Embryonic facial prominence (tissue), 1 donor: ENCODE data around the gene KNTC1.
"Not testable (repeated sequence)": the region's sequence is repeated elsewhere in the genome, so short reads cannot be mapped to it uniquely, and the experiment has no call there.

Source experiments
- DNase-seq: peaks from one replicate; pipeline ENCODE4 v3.0.0-alpha.2; 2016; ENCODE audit errors: extremely low spot score

The KNTC1 gene

DNA sequence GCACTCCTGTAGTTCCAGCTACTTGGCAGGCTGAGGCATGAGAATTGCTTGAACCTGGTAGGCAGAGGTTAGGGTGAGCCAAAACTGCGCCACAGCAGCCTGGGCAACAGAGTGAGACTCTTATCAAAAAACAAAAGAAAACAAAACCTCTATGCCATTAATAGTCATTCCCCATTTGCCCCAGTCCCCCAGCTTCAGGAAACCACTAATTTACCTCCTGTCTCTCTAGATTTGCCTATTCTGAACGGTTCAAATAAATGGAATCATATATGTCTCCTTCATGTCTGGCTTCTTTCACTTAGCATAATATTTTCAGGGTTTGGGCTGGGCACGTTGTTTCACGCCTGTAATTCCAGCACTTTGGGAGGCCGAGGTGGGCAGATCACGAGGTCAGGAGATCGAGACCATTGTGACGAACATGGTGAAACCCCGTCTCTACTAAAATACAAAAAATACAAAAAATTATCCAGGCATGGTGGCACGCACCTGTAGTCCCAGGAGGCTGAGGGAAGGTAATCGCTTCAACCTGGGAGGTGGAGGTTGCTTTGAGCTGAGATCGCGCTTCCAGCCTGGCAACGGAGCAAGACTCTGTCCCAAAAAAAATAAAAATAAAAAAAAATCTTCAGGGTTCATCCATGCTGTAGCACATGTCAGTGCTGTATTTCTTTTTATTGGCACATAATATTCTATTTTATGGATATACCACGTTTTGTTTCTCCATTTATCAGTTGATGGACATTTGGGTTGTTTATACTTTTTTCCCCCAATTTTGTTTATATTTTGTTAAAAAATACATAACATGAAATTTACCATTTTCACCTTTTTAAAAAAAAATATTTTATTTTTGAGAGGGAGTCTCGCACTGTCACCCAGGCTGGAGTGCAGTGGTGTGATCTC lies 31.9 kb downstream of the KNTC1 start:
- no peak for DNase-seq

DNA sequence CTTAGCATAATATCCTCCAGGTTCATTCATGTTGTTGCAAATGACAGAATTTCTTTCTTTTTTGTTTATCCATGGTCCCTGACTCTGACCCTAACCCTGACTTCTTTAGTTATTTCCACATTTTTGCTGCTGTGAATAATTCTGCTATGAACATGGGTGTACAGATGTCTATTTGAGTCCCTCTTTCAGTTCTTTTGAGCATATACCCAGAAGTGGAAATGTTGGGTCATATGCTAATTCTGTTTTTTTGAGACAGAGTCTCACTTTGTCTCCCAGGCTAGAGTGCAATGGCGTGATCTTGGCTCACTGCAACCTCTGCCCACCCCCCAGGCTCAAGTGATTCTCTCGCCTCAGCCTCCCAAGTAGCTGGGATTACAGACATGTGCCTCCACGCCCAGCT lies 33.1 kb downstream of the KNTC1 start:
- no peak for DNase-seq

DNA sequence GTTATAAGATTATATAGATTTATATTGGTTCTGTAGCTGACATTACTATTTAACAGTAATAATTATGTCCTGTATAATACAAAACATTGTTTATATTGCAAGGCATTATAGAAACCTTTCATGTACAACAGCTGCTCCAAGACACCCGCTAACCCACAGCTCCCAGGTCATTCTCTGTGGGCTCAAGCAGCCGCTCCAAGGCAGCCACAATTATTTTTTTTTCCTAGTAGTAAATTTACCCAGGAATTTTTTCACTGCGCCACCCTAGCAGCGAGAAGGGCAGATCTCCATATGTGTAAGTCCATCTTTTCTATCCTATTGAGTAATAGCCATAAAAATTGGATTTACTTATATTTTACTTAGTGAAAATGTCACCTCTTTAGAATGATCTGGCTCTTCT lies 36.3 kb downstream of the KNTC1 start:
- no peak for DNase-seq

DNA sequence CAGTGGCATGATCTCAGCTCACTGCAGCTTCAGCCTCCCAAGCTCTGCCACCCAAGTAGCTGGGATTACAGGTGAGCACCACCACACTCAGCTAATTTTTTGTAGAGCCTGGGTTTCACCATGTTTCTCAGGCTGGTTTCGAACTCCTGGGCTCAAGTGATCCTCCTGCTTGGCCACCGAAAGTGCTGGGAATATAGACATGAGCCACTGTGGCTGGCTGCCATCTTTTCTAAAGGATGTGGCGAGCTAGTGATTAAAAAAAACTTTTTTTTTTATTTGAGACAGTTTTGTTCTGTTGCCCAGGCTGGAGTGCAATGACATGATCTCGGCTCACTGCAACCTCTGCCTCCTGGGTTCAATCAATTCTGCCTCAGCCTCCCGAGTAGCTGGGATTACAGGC lies 39.8 kb downstream of the KNTC1 start:
- not testable (repeated sequence) for DNase-seq

DNA sequence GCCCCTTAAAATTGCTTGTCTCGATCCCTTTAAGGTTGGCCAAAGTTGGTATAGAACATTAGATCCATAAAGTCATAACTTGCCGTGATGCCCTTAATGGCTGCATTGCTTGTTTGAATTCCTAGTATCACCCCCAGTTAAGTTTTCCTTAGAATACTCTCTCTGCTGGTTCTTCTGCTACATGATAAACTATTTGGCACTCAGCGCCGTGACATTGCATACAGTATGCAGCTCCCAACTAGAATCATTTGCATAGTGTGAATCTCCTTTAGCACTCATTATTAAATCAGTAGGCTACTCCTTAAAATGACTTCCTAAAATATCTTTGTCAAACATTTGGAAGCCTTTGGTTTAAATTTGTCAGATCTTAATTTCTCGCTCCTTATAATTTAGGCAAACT lies 42.2 kb downstream of the KNTC1 start:
- no peak for DNase-seq

DNA sequence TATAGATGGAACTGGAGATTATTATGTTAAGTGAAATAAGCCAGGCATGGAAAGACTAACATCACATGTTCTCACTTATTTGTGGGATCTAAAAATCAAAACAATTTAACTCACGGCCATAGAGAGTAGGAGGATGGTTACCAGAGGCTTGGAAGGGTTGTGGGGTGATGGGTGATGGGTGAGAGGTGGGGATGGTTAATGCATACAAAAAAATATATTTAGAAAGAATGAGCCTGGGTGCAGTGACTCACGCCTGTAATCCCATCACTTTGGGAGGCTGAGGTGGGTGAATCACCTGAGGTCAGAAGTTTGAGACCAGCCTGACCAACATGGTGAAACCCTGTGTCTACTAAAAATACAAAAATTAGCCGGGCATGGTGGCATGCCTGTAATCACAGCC lies 43.0 kb downstream of the KNTC1 start:
- not testable (repeated sequence) for DNase-seq

DNA sequence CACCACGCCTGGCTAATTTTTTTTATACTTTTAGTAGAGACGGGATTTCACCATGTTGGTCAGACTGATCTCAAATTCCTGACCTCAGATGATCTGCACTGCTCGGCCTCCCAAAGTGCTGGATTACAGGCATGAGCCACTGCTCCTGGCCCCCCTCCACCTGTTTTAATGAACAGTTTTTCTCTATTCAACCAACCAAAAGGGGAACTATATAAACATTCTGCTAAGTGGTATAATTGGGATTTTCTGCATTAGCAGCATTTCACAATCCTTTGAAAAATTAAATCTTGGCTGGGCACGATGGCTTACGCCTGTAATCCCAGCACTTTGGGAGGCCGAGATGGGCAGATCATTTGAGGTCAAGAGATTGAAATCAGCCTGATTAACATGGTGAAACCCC lies 44.8 kb downstream of the KNTC1 start:
- no peak for DNase-seq

DNA sequence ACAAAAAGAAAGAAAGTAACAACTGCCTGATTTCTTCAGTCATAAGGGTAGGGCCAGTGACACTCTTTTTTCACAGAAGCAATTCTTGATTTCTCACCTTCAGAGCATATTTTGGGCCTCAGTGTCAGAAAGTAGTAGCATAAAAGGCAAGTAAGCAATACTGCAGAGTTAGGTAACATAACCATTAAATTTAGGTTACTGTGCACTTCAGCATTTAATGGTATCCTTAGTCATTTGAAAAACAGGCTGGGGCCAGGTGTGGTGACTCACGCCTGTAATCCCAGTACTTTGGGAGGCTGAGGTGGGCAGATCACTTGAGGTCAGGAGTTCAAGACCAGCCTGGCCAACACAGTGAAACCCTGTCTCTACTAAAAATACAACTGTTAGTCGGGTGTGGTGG lies 56.2 kb downstream of the KNTC1 start:
- not testable (repeated sequence) for DNase-seq

DNA sequence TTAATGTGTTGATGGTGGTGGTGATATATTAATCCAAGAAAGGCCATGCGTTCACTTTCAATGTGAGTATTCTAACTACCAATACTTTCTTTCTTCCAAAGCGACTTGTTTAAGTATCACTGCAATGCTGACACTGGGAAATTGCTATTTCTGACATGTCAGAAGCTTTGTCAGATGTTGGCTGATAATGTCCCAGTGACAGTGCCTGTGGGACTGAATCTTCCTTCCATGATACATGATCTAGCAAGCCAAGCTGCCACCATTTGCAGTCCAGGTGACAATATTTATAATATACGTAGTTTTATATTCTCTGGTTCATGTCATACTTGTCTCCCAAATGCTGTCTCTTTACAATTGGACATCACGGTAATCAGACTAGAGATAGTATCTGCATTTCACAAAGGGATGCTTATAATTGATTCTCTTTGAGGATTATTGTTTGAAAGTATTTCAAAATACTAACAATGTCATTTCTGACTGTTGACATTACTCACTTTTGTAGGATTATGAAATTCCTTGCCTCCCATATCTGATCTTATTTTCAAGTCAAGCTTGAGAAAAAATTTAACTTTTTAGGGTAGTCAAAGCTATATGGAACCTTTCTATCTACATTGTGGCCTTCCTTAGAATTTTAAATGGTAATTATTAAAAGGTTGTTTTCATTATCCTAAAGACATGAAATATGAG lies 57.3 kb downstream of the KNTC1 start:
- DNase-seq = no peak

DNA sequence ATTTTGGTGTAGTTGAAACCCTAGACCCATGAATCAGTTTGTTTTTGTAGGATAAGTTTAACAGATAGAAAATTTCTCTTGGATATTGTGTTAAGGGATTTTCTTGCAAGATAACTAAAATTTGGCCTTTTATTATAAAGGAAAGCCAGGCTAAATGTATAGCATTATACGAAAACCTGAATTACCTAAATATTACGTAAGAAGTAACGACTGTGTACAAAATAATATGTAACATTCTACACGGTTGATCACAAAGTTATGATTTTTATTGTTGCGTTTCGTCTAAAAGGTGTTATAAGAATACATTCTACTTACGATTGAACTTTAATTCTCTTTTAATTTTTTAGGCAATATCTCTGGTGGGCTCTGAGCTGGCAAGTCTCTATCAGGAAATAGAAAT lies 63.9 kb downstream of the KNTC1 start:
- no peak for DNase-seq

DNA sequence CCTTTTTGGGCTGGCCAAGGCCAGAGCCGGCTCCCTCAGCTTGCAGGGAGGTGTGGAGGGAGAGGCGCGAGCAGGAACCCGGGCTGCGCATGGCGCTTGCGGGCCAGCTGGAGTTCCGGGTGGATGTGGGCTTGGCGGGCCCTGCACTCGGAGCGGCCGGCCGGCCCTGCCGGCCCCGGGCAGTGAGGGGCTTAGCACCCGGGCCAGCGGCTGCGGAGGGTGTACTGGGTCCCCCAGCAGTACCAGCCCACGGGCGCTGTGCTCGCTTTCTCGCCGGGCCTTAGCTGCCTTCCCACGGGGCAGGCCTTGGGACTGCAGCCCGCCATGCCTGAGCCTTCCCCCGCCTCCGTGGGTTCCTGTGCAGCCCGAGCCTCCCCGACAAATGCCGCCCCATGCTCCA lies 64.9 kb downstream of the KNTC1 start:
- DNase-seq = not testable (repeated sequence)

DNA sequence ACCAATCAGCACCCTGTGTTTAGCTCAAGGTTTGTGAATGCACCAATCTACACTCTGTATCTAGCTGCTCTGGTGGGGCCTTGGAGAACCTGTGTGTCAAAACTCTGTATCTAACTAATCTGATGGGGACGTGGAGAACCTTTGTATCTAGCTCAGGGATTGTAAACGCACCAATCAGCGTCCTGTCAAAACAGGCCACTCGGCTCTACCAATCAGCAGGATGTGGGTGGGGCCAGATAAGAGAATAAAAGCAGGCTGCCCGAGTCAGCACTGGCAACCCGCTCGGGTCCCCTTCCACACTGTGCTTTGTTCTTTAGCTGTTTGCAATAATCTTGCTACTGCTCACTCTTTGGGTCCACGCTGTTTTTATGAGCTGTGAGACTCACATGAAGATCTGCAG lies 65.5 kb downstream of the KNTC1 start:
- DNase-seq = not testable (repeated sequence)

DNA sequence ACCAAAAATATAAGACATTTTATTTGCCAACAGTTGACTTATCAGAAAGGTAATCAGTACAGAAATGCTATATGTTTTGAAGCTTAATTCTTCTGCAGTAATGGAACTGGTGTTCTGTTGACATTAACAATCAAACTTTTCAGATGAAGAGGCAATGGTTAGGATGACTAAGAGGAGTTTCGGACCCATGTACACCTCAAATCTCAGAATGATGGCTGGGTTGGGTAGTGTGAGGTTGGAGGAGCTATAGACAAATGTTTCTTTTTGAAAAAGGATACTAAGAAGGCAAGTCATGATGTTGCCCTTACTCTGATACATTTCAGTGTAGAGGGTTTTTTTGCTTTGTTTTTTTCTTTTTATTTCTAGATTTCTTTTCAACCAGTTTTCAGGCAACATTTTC lies 66.9 kb downstream of the KNTC1 start:
- DNase-seq = no peak

DNA sequence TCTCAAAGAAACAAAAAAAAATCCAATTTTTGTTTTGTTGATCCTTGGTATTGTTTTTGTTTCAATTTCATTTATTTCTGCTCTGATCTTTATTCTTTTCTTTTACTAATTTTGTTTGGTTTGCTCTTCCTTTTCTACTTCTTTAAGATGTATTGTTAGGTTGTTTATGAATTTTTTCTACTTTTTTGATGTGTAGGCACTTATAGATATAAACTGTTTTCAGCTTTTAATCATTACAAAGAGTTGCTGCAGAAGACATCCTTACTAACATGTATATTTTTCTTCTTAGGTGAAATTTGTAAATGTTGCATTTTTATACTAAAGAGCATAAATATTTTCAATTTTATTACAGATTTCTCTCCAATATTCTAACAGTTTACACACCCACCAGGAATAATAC lies 69.8 kb downstream of the KNTC1 start:
- no peak for DNase-seq

DNA sequence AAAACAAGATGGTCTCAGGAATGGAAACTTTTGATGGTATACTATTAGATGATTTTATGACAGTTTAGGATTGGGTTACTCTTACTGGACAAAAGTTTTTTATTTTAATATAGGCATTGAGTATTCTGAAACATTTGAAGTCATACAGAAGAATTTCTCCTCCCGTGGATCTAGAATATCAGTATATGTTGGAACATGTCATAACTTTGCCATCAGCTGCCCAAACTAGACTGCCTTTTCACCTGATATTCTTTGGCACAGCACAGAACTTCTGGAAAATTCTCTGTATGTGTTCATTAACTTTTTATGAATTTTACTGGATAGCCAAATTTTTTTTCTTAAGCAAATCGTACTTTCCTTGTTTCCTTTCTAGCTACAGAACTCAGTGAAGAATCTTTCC lies 75.4 kb downstream of the KNTC1 start:
- no peak for DNase-seq

DNA sequence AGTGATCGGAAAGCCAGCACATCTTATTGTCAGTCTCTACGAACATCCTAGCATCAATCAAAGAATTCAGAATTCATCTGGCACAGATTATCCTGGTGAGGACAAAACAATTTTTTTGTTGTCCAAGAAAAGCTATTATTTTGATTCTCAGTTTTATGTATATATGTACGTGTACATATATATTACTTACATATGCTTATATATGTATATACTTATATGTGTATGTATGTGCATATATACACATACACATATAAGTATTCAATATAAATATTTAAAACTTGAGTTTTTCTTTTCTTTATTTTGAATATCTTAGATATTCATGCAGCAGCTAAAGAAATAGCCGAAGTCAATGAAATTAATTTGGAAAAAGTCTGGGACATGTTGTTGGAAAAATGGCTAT lies 77.9 kb downstream of the KNTC1 start:
- DNase-seq = no peak

DNA sequence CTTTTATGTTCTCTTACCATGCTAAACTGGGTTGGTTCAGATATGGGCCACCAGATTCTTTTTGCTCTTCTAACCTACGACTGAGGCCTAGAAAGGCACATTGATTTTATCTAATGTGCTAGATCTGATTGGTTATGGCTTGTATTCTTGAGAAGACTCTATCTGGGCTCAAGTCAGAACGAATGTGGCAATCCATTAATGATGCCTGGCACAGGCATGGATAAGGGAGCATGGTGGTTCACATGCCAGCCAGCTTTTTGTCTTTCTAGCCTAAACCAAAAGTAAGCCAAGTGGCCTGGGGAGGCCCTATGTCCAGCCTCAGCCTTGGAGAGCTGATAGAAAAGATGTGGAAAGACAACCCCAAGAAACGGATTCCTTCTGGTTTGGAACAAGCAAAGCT lies 82.7 kb downstream of the KNTC1 start:
- no peak for DNase-seq

DNA sequence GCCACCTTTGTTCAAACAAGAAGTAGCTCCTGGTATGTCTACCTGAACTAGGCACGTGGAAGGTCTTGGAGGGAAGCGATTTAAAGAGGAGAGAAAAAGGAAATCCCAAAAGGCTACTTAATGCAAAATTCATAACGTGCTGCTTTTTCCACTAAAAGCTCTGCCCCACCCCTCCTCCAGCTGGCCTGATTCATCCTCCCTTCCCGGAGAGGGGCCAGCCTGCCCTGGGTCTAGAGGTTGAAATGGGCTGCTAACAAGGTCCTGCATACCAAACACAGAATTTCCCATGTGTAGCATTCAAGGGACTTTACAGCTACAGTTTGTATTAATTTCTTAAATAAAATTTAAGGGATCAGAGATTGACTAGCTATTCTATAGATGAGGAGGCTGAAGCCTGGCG lies 83.2 kb downstream of the KNTC1 start:
- no peak for DNase-seq

DNA sequence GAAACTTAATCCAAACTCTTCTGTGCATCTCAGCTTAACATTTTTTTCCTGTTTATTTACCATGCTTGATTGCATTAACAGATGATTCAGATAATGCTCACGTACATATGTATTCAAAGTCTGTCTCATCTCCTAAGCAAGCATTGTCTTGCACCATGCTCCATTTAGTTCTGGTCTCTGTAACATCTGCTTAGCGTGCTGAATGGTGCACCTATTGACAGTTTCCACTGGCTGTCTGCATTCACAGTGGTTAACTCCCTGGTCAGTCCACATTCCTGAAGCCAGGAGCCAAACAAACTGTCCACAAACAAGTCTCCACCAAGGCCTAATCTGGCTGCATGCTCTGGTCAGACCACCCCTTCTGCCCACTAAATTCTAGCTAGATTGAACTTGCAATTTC lies 83.9 kb downstream of the KNTC1 start:
- DNase-seq = no peak

DNA sequence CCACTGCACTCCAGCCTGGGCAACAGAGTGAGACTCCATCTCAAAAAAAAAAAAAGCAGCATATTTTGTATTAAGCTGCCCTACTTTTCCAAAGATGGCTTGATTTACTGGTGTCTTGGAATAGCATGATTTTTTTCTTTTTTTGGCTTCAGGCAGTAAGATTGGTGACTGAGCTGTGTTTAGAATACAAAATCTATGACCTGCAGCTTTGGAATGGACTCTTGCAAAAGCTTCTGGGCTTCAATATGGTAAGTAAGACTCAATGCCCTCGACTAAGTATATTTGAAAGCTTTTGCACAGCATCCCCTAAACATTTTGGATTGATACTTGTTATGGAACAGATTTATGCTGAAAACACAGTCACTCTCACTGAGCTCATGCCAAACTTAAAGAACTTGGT lies 87.8 kb downstream of the KNTC1 start:
- DNase-seq = no peak

DNA sequence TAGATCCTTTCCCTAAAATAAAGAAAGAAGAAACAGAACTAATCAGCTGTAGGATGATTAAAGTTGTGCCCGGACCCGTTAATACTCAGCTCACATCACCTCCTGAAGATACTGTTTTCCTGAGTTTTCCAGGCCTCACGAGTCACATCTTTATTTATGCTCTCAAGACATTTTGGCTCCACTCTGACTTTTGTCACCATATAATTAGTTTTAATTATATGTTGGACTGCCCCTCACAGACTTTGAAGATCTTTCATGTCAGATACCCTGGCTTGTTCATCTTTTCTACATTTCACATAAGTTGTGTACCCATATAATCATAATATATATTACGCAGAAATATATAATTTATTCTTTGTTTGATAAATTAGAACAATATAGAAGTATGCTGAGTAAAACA lies 88.7 kb downstream of the KNTC1 start:
- no peak for DNase-seq

DNA sequence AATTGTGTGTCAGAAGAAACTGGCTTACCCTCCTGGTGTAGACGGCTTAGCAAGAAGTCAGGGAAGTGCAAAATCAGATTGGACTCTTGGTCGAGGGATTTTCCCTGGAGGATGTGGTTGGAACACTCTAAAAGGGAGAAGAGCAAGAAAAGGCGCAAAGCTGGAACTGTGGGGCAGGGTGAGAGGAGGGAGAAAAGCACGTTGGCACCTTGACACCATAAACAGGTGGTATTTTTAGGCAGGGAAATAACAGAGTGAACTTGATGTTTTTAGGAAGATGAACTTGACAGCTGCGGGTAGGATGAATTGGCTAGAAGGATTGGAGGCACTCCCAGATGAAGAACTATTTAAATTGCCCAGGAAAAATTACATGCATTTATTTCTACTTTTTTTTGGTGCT lies 108.4 kb downstream of the KNTC1 start:
- no peak for DNase-seq

DNA sequence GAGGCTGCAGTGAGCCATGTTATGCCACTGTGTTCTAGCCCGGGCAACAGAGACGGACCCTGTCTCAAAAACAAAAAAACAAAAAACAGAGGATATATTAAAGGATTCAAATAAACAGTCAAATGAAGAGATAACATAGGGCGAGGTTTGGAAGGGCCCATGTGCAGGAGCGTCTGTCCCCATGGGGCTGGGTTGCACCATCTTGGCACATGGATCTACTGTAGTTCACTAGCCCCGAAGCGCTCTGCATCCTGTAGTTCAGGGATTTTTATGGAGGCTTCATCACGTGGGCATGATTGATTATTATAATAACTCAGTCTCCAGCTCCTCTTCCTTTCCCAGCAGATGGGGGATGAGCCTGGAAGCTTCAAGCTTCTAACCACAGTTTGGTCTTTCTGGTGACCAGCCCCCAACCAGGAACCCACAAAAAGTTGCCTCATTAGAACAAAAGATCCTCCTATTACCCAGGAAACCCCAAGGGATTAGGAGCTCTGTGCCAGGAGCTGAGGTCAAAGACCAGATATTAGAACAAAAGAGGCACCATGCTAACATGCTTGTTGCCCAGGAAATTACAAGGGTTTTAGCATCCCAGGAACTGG lies 116.3 kb downstream of the KNTC1 start:
- DNase-seq = no peak
